WI38 (cell line): ENCODE data around the gene SBSN.
A peak's percentile ranks its signal among the peaks of the same experiment; 100 is the strongest.

ENCODE experiments used
- H3K4me3 ChIP-seq: 2 replicates; pipeline ENCODE4 v1.5.1; 2011; ENCODE audit warnings: low read depth, mild to moderate bottlenecking, control low read depth, low read length
- TF ChIP-seq, protein P1 (sequence below): IDR thresholded peaks from 2 replicates; pipeline ENCODE4 v1.5.1; 2012; ENCODE audit warnings: low read depth, mild to moderate bottlenecking, control low read depth, low read length

The SBSN gene

DNA sequence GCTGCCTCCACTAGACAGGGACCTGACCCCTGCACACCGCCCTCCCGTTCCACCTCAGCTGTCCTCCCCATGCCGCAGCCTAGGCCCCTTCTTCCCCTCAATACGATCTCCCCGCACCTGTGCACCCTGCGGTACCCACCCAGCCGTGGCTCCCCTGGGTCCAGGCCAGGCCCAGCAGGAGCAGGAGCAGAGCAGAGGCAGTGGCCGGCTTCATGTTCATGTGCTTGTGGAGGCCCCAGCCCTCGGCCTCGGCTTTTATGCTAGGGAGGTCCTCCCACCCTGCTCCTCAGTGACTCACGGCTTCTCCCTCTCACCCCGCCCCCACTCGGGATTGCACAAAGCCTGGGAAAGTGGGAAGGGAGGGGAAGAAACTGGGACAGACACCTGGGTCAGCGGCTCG lies 26.4 kb downstream of the SBSN start:
- TF ChIP-seq, protein P1, sequence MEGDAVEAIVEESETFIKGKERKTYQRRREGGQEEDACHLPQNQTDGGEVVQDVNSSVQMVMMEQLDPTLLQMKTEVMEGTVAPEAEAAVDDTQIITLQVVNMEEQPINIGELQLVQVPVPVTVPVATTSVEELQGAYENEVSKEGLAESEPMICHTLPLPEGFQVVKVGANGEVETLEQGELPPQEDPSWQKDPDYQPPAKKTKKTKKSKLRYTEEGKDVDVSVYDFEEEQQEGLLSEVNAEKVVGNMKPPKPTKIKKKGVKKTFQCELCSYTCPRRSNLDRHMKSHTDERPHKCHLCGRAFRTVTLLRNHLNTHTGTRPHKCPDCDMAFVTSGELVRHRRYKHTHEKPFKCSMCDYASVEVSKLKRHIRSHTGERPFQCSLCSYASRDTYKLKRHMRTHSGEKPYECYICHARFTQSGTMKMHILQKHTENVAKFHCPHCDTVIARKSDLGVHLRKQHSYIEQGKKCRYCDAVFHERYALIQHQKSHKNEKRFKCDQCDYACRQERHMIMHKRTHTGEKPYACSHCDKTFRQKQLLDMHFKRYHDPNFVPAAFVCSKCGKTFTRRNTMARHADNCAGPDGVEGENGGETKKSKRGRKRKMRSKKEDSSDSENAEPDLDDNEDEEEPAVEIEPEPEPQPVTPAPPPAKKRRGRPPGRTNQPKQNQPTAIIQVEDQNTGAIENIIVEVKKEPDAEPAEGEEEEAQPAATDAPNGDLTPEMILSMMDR: no peak
- H3K4me3 ChIP-seq: no peak overlapping the region

DNA sequence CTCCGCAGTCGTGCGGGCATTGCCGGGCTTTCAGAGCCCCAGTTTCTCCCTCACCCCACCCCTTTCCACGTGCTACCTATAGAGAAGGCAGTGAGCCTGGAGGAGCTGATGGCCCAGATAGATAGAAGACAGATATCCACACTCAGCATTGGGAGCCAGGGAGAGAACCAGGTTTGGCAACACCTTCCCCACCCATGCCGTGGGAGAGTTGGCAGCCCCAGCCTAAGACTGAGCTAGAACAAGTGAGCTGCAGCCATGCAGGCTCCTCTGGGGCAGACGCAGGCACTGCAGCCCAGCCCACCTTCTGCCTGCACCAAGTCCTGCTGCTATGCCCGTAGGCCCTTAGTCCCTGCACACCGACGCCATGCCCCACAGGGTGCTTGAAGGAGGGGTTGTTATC lies 27.5 kb downstream of the SBSN start:
- TF ChIP-seq, protein P1: no peak
- H3K4me3 ChIP-seq: no peak overlapping the region

DNA sequence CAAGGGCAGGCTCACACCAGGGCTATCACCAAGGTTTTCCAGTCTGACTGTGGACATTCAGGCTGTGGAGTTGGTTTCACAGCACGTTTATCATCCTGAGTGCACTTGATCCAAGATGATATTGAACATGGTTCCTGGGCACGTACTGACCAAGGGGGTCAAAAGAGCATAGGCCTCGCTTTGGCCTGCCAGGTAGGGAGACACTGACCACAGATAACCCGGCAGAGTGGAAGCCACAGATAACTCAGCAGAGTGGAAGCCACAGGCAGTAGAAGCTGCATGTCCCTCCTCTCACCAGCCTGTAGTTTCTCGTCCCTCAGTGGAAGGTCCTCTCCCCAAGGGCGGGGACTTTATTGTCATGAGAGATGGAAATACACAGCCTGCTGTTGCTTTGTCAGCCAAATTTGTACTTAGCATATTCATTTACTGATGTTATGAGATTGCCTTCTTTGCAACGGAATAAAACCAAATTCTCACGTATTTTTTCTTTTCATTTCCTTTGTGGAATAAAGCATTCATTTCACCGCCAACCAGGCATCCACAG lies 29.1 kb downstream of the SBSN start:
- TF ChIP-seq, protein P1: no peak

DNA sequence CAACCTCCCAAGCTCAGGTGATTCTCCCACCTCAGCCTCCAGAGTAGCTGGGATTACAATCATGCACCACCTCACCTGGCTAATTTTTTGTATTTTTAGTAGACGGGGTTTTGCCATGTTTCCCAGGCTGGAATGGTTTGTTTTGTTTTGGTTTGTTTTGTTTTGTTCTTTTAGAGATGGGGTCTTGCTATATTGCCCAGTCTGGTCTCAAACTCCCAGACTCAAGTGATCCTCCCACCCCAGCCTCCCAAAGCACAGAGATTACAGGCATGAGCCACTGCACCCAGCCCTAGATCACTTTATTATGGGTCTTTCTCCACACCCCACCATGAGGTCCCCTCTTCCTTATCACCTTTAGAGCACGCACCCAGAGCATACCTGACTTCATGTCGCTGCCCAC lies 29.9 kb downstream of the SBSN start:
- H3K4me3 ChIP-seq: no peak overlapping the region
- TF ChIP-seq, protein P1: no peak

More for the DNA sequence above, 29.1 kb downstream of the SBSN start:
- no peak overlapping the region for H3K4me3 ChIP-seq

DNA sequence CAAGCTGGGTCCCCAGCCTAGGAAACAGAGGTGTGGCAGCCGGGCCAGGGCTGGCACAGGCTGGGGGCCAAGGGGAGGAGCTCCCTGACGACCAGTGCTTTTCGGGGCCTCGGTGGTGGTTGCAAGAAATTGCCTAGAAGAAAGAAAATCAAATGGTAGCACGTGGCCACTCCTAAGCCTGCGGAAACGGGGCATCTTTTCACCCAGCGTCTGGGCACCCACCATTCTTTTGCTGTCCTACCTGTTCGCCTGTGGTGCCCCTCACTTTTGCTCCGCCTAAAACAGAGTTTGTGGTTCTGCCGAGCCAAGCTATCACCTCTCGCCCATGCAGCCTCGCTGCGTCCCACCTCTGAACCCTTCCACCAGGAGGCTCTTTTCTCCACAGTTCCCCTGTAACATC lies 30.7 kb downstream of the SBSN start:
- TF ChIP-seq, protein P1: no peak
- no peak overlapping the region for H3K4me3 ChIP-seq

DNA sequence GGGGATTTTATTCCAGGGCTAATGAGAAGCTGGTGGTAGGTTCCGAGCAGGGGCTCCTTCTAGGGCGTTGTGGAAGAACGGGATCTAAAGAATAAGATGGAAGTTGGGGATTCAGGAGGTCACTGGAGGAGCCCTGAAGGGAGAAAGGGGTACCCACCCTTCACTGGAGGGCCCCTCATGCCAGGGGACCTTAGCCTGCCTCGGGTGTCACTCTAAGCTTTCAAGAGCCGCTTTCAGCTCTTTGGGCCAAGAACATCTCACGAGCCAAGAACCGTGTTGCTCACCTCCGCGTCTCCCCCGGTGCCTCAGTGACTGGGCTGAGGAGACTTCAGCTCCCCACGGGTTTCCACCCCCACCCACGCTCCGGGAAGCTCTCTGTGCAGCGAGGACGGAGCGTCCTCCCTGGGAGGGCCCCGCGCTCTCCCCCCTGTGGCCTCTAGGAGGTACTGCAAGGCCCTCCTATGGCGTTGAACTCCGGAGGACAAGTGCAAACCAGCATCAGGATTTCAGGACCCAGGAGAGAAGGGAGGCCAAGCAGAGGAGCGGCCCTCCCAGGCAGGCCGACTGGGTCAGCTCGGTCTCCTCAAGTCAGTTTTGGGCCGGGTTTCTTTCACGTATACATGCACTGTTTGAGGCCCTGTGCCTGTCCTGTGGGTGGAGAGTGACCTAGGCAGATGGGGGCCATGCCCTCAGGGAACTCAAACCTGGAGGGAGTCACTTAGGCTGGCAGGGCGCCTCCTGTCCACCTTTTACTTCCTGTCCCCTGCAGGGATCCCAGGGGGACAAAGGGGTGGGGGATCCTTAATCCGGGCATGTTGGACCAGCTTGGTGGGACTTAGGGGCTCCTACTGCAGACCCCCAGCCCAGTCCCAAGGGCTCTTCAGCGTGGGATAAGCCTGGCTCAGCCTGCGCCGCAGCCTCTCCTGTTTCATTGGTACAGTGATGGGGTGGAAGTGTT lies 32.7 kb downstream of the SBSN start:
- TF ChIP-seq, protein P1: peak; percentile 99
- no peak overlapping the region for H3K4me3 ChIP-seq

DNA sequence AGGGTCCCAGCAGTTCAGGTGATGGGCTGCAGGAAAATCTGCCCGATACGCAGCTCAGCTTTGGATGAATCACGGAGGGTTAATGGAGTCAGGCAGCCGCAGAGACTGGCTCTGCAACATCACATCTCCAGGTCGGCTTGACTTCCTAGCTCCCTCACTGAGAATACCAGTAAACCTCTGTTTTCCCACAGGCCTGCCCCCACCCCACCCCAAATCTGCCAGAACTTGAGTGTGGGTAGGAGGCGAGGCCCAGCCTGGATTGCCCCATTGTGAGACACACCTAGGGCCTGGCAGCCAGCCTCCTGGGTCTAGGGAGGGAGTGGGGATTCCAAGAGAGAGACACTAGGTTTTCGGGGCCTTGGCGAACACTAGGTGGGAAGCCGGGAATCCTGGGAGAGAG lies 34.1 kb downstream of the SBSN start:
- H3K4me3 ChIP-seq: no peak overlapping the region
- TF ChIP-seq, protein P1: no peak
